H1 (cell line): ENCODE data around the gene F7. TPM values are rescaled to one million over a fixed set of nuclear protein-coding genes. Genes with fewer than 3 reads are reported as not detected.

Experiments used
- CTCF ChIA-PET: fragments of 300-600 bp; sonication (Branson Sonifier 250); formaldehyde crosslinking; loops from one replicate; lab custom pipeline; 2021; ENCODE audit not compliant: partially characterized antibody; lab: Charles Lee
- POLR2A ChIA-PET: fragments of 300-600 bp; sonication (Branson Sonifier 250); formaldehyde crosslinking; loops from one replicate; lab custom pipeline; 2021; ENCODE audit warnings: inconsistent platforms; ENCODE audit not compliant: partially characterized antibody; lab: Charles Lee
- DNase-seq, 2 experiments: peaks; one replicate each; pipeline versions ENCODE4 v3.0.0 to v3.0.0-alpha.2; 2010 to 2022; ENCODE audit warnings: low spot score in 2 of 2, low read depth in 1 of 2, mixed read lengths in 1 of 2
- FAIRE-seq: peaks from 2 replicates; lab custom pipeline; 2011; peaks lifted over from hg19 to GRCh38; lab: Jason Lieb, UNC
- H2AFZ ChIP-seq: 2 replicates; pipeline ENCODE4 v1.8.1; 2012; ENCODE audit warnings: low read length, inconsistent platforms
- H2AK5ac ChIP-seq: 2 replicates; pipeline ENCODE4 v1.6.1; 2013; ENCODE audit warnings: low read depth, low read length
- H2BK120ac ChIP-seq: replicated peaks from 2 replicates; pipeline ENCODE3; 2013; ENCODE audit warnings: low read depth, low read length, inconsistent platforms
- H2BK12ac ChIP-seq: 2 replicates; pipeline ENCODE4 v1.6.1; 2013; ENCODE audit warnings: low read depth, low read length
- H2BK15ac ChIP-seq: 2 replicates; pipeline ENCODE4 v1.6.1; 2013; ENCODE audit warnings: low read length
- H2BK20ac ChIP-seq: 2 replicates; pipeline ENCODE4 v1.6.1; 2013; ENCODE audit warnings: low read length
- H2BK5ac ChIP-seq: 2 replicates; pipeline ENCODE4 v1.6.1; 2013; ENCODE audit warnings: low read depth, low read length
- H3K14ac ChIP-seq: 2 replicates; pipeline ENCODE4 v1.6.1; 2013; ENCODE audit warnings: inconsistent platforms; ENCODE audit not compliant: insufficient read length
- H3K18ac ChIP-seq: 2 replicates; pipeline ENCODE4 v1.6.1; 2013; ENCODE audit warnings: low read length; ENCODE audit errors: extremely low read depth
- H3K23ac ChIP-seq: 2 replicates; pipeline ENCODE4 v1.6.1; 2013; ENCODE audit warnings: inconsistent platforms; ENCODE audit not compliant: insufficient read length
- H3K23me2 ChIP-seq: 2 replicates; pipeline ENCODE4 v1.6.1; 2013; ENCODE audit warnings: low read depth, low read length
- H3K27ac ChIP-seq: 2 replicates; pipeline ENCODE4 v1.6.1; 2011; ENCODE audit warnings: low read depth, low read length, inconsistent platforms
- H3K27me3 ChIP-seq, 4 experiments: replicated peaks in 1 of 4; 1 replicate in 1 of 4; 2 replicates in 3 of 4; pipeline versions ENCODE4 v1.6.1 to v1.8.1; 2011 to 2013; ENCODE audit warnings: low read length in 3 of 4, mild to moderate bottlenecking in 3 of 4, inconsistent platforms in 2 of 4, mixed read lengths in 2 of 4, moderate library complexity in 1 of 4; ENCODE audit not compliant: control insufficient read depth in 3 of 4, insufficient read depth in 3 of 4; ENCODE audit errors: extremely low read depth in 1 of 4
- H3K36me3 ChIP-seq, 4 experiments: 2 replicates each; pipeline versions ENCODE4 v1.6.1 to v1.8.1; 2011 to 2013; ENCODE audit warnings: mild to moderate bottlenecking in 4 of 4, low read length in 3 of 4, moderate library complexity in 2 of 4, control low read depth in 1 of 4, inconsistent platforms in 1 of 4; ENCODE audit not compliant: insufficient read depth in 4 of 4, control insufficient read depth in 2 of 4
- H3K4ac ChIP-seq: replicated peaks from 2 replicates; pipeline ENCODE3; 2013; ENCODE audit warnings: low read length, low read depth, mixed read lengths, inconsistent platforms; ENCODE audit not compliant: insufficient read length
- H3K4me1 ChIP-seq, 4 experiments: replicated peaks in 1 of 4; 1 replicate in 1 of 4; 2 replicates in 3 of 4; pipeline versions ENCODE4 v1.6.1 to v1.8.1; 2011 to 2013; ENCODE audit warnings: low read length in 3 of 4, inconsistent platforms in 2 of 4, mixed read lengths in 1 of 4; ENCODE audit not compliant: insufficient read depth in 4 of 4, control insufficient read depth in 3 of 4
- H3K4me2 ChIP-seq, 2 experiments: 2 replicates each; pipeline versions ENCODE4 v1.6.1 to v1.8.1; 2011 to 2013; ENCODE audit warnings: low read depth in 2 of 2, low read length in 2 of 2, control low read depth in 1 of 2, inconsistent platforms in 1 of 2, mild to moderate bottlenecking in 1 of 2; ENCODE audit not compliant: insufficient read depth in 1 of 2
- H3K4me3 ChIP-seq, 4 experiments: fragments of 200-600, 300-600 bp in 1 of 4; sonication (generic), shearing (Covaris generic), sonication (Bioruptor Twin) in 1 of 4; 2 replicates each; pipeline versions ENCODE4 v1.5.1 to v1.8.1; 2011 to 2016; ENCODE audit warnings: low read length in 4 of 4, low read depth in 3 of 4, control low read depth in 2 of 4, inconsistent platforms in 2 of 4, mild to moderate bottlenecking in 2 of 4, mixed read lengths in 1 of 4, moderate library complexity in 1 of 4; ENCODE audit not compliant: insufficient read depth in 2 of 4; ENCODE audit errors: extremely low read depth in 1 of 4
- H3K56ac ChIP-seq: replicated peaks from 2 replicates; pipeline ENCODE3; 2013; ENCODE audit warnings: low read depth, mild to moderate bottlenecking, mixed read lengths, low read length, inconsistent platforms; ENCODE audit not compliant: insufficient read length
- H3K79me1 ChIP-seq: 2 replicates; pipeline ENCODE4 v1.6.1; 2013; ENCODE audit warnings: low read depth, low read length, control low read depth
- H3K79me2 ChIP-seq, 2 experiments: 2 replicates each; pipeline versions ENCODE4 v1.6.1 to v1.8.1; 2012 to 2013; ENCODE audit warnings: low read length in 2 of 2, mild to moderate bottlenecking in 2 of 2, inconsistent platforms in 1 of 2; ENCODE audit not compliant: insufficient read depth in 2 of 2, control insufficient read depth in 1 of 2
- H3K9ac ChIP-seq, 4 experiments: replicated peaks in 1 of 4; 1 replicate in 1 of 4; 2 replicates in 3 of 4; pipeline versions ENCODE4 v1.6.1 to v1.8.1; 2011 to 2013; ENCODE audit warnings: low read depth in 3 of 4, low read length in 3 of 4, control low read depth in 2 of 4, mild to moderate bottlenecking in 2 of 4, moderate library complexity in 2 of 4, inconsistent platforms in 1 of 4; ENCODE audit errors: extremely low read depth in 1 of 4
- H3K9me3 ChIP-seq, 2 experiments: 2 replicates each; pipeline versions ENCODE4 v1.6.1 to v1.8.1; 2012 to 2013; ENCODE audit warnings: mild to moderate bottlenecking in 2 of 2, moderate library complexity in 2 of 2, control low read depth in 1 of 2, inconsistent platforms in 1 of 2, low read depth in 1 of 2, low read length in 1 of 2, mixed read lengths in 1 of 2; ENCODE audit not compliant: insufficient read depth in 2 of 2
- H4K20me1 ChIP-seq, 2 experiments: replicated peaks in 1 of 2; 2 replicates each; pipeline versions ENCODE3 to v1.8.1; 2011 to 2013; ENCODE audit warnings: inconsistent platforms in 2 of 2, low read length in 2 of 2, mild to moderate bottlenecking in 1 of 2; ENCODE audit not compliant: insufficient read depth in 2 of 2, control insufficient read depth in 1 of 2
- H4K5ac ChIP-seq: 2 replicates; pipeline ENCODE4 v1.6.1; 2013; ENCODE audit warnings: low read length, low read depth, mixed read lengths, inconsistent platforms; ENCODE audit not compliant: insufficient read length
- H4K8ac ChIP-seq: 2 replicates; pipeline ENCODE4 v1.8.0; 2013; ENCODE audit warnings: mild to moderate bottlenecking, moderate library complexity, low read length, inconsistent platforms; ENCODE audit not compliant: insufficient read depth; ENCODE audit errors: extremely low read depth
- H4K91ac ChIP-seq: replicated peaks from 2 replicates; pipeline ENCODE3; 2013; ENCODE audit warnings: low read length, mixed read lengths, inconsistent platforms; ENCODE audit not compliant: insufficient read length
- CREB1 ChIP-seq: IDR thresholded peaks from 2 replicates; pipeline ENCODE4 v1.6.1; 2012; ENCODE audit warnings: inconsistent platforms
- GTF2F1 ChIP-seq: IDR thresholded peaks from 2 replicates; pipeline ENCODE4 v1.6.1; 2012; ENCODE audit warnings: low read depth, low read length, improper control_type of control experiment, borderline replicate concordance
- POLR2AphosphoS5 ChIP-seq: IDR thresholded peaks from 2 replicates; pipeline ENCODE4 v1.6.1; 2011; ENCODE audit warnings: low read depth, low read length
- TEAD4 ChIP-seq: IDR thresholded peaks from 2 replicates; pipeline ENCODE4 v1.6.1; 2012; ENCODE audit warnings: low read depth, low read length, inconsistent platforms, mixed read lengths
- YY1 ChIP-seq: IDR thresholded peaks from 2 replicates; pipeline ENCODE4 v1.6.1; 2011; ENCODE audit warnings: low read depth, mild to moderate bottlenecking, low read length
- WGBS, 2 experiments: shearing (Covaris generic) in 1 of 2; methylation state at CpG; one replicate each; pipeline versions ENCODE4 v1.1.6 to v1.1.7; 2013 to 2015; ENCODE audit warnings: low lambda C conversion rate in 2 of 2, mixed read lengths in 2 of 2, inconsistent platforms in 1 of 2, low coverage in 1 of 2, missing lambda C conversion rate in 1 of 2; ENCODE audit not compliant: insufficient replicate concordance in 2 of 2, insufficient coverage in 1 of 2, insufficient read length in 1 of 2; ENCODE audit errors: extremely low coverage in 1 of 2, missing lambda C conversion rate in 1 of 2; 5-methylcytosine and 5-hydroxymethylcytosine counted together
- polyA plus RNA-seq, 7 experiments: library from polyadenylated mRNA; depleted of rRNA in 3 of 7; stranded (reverse) in 5 of 7; unstranded in 2 of 7; fragments of >200 nt in 5 of 7; fragments of 200-250 nt in 2 of 7; gene quantifications; 1 replicate in 5 of 7; 2 replicates in 1 of 7; 4 replicates in 1 of 7; pipeline versions ENCODE4 v1.2.1 to v1.2.3, GENCODE V29; 2011 to 2013; ENCODE audit warnings: missing spikeins in 2 of 7, mixed read lengths in 2 of 7
- total RNA-seq: library from RNA; stranded (reverse); fragmentation: NEBNext Ultra II Directional; extraction: Animal tissue kit (Norgen Biotek cat#: 25700); gene quantifications from 2 replicates; pipeline ENCODE4 v1.2.1, GENCODE V29; 2021

F7 gene
- total and polyA plus RNA-seq, 2 of the 8 experiments (the other 6 are each of a cell fraction or from before 2014, with no cell fraction given), result 0.43 to 0.98 TPM

DNA sequence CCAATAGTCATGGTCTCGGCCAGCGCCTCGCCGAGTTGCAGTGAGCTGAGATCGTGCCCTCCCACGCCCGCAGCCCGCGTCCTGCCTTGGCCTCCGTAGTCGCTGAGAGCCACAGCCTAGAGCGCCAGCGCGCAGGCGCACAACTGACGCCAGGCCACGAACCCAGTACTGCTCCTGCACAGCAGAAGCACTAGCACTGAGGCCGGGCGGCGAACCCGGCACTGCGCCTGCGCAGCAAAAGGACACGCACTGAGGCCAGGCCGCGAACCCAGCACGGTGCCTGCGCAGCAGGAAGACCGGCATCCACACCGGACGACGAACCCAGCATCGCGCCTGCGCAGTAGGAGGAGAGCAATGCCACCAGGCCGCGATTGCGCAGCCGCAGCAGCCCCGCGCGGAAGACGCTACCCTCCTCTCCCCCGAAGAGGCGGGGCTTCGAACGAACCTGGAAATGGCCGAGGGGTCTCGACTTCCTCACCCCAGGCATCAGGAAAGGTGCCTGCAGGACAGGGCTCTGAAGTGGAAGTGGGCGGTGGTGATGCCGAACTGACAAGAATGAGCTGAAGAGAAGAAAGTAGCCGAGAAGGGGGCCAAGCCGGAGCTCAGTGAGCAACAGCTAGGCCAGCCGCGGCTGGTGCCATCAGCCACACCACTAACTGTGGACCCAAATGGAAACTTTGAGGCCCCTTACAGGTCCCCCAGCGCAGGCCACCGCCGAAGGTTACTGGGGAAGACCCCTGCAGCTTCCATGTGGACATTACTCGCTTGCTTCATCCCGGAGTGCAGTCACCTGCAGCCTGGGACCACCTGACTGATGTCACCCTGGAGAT is 24.5 kb downstream of the F7 start:
- 93% methylated on average over 45 of the region's 60 CpGs; no CpG with 5 or more reads in 1 of the 2 experiments for WGBS, 2 experiments
- no peak overlapping the region for H2AFZ ChIP-seq
- H3K4me3 ChIP-seq, result no peak overlapping the region
- no peak overlapping the region for H4K91ac ChIP-seq
- H3K4ac ChIP-seq, result no peak overlapping the region
- peak overlapping the region; percentile 31; the same call in 1 of the 2 replicates for H2BK15ac ChIP-seq
- H2BK120ac ChIP-seq, result no peak overlapping the region
- H3K56ac ChIP-seq, result no peak overlapping the region
- no peak overlapping the region for H2AK5ac ChIP-seq
- H2BK20ac ChIP-seq, result no peak overlapping the region
- H3K18ac ChIP-seq, result no peak overlapping the region
- no peaks in the 10 kb centered on the region for H4K20me1 ChIP-seq
- H3K27ac ChIP-seq, result no peak overlapping the region
- no peak overlapping the region for H3K4me2 ChIP-seq
- no peak overlapping the region for H3K23ac ChIP-seq
- ChIA-PET CTCF (interaction anchor here (1.8 kb wide), 1 partner anchor 13 kb away, joined by 6 read pairs; no protein-coding TSS in a partner anchor), POLR2A (interaction anchor here (0.7 to 2.0 kb wide), 3 partner anchors 13 to 502 kb away, joined by 3 to 4 read pairs (median 4); no protein-coding TSS in a partner anchor)
- H3K4me1 ChIP-seq, result peaks cover 0 to 6% (median 0%) of the 10 kb centered on the region in 4 experiments; a peak in 2 of 7 replicates
- FAIRE-seq (no peak), DNase-seq (no peak)
- no peaks in the 10 kb centered on the region for H3K9me3 ChIP-seq
- H4K5ac ChIP-seq, result no peak overlapping the region
- no peak overlapping the region; the same call in 1 of the 2 replicates for H2BK5ac ChIP-seq
- H3K27me3 ChIP-seq, result no peaks in the 10 kb centered on the region
- peak overlapping the region; percentile 60; the same call in 1 of the 2 replicates for H2BK12ac ChIP-seq
- H3K23me2 ChIP-seq, result no peaks in the 10 kb centered on the region
- H4K8ac ChIP-seq, result peak overlapping the region; percentile 63; the same call in 1 of the 2 replicates
- H3K36me3 ChIP-seq, result no peaks in the 10 kb centered on the region
- no peak overlapping the region for H3K9ac ChIP-seq
- H3K79me1 ChIP-seq, result no peaks in the 10 kb centered on the region
- no peak overlapping the region for H3K14ac ChIP-seq
- H3K79me2 ChIP-seq, result no peaks in the 10 kb centered on the region
- TF ChIP-seq YY1 (no peak), CREB1 (no peak), GTF2F1 (no peak), POLR2AphosphoS5 (no peak), TEAD4 (no peak)
- TF ChIP-seq, all 59 proteins: peak for 0
